NCI-H526 treated with DMSO at 0.1 percent for 48 hours (cell line): Measurements from ENCODE around the gene ZNF107.
"Not testable (repeated sequence)": the region's sequence is repeated elsewhere in the genome, so short reads cannot be mapped to it uniquely, and the experiment has no call there.

Experiments used
- DNase-seq: peaks from one replicate; lab custom pipeline; 2025; lab: John Stamatoyannopoulos, UW

The ZNF107 gene

GRCh38 chr7:64651203-64651602 is 14.7 kb upstream of the ZNF107 start:
- DNase-seq = no peak

DNA sequence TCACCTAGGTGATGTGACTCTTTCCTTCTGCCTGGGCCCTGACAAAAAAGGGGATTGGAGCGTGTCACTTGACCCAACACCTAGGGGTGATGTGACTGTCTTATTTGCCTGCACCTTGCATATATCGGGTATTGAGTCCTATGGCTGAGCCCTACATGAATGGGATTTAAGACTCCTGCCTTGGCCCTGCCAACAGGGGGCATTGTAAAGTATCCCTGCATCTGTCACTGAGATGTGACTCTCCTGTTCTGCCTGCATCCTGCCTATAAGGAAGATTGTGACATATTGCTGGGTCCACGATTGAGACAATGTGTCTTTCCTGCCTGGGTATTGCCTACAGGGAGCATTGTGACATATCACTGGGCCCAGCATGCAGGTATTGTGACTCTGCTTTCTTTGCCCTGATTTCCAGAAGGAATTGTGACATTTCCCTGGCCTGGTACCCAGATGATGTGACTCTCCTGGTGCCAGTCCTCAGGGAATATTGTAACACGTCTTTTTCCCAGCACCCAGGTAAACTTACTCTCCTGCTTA is 14.2 kb upstream of the ZNF107 start:
- no peak for DNase-seq

DNA sequence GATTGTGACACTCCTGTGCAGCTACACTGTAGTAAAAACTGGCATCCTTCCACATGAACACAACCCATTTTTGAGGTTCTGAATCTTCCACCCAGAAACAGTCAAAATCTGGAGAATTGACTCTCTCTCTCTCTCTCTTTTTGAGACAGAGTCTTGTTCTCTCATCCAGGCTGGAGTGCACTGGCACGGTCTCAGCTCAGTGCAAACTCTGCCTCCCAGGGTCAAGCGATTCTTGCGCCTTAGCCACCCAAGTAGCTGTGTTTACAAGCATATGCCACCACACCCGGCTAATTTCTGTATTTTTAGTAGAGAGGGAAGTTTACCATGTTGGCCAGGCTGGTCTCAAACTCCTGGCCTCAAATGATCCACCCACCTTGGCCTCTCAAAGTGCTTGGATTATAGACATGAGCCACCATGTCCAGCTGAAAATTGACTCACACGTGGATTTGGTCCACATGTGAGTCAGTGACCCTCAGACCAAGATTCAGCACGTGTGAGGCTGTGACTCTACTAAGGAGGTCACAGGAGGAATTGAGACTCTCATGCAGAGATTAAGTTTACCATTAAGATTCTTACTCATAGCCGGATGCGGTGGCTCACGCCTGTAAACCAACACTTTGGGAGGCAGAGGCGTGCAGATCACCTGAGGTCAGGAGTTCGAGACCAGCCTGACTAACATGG is 12.1 kb upstream of the ZNF107 start:
- DNase-seq = no peak

- DNase-seq = no peak
Observed at GRCh38 chr7:64654796-64655548, 11.0 kb upstream of the ZNF107 start.

DNA sequence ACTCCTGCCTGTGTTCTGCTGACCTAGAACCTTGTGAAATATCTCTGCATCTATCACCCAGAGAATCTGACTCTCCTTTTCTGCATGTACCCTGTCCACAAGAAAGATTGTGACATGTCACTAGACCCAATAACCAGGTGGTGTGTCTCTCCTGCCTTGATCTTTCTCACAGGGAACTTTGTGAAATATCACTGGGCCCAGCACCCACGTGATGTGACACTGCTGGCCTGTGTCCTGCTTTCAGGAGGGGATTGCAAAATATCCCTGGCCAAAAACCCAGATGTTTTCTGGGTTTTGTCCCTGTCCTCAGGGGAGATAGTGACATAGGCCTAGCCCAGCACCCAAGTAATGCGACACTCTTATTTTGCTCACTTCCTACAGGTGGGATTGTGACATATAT is 10.1 kb upstream of the ZNF107 start:
- DNase-seq = no peak

GRCh38 chr7:64656489-64656888 is 9.4 kb upstream of the ZNF107 start:
- DNase-seq = no peak

GRCh38 chr7:64662091-64662490 is 3.8 kb upstream of the ZNF107 start:
- not testable (repeated sequence) for DNase-seq

- no peak for DNase-seq
Observed at GRCh38 chr7:64666663-64667050, 724 bp downstream of the ZNF107 start.

DNA sequence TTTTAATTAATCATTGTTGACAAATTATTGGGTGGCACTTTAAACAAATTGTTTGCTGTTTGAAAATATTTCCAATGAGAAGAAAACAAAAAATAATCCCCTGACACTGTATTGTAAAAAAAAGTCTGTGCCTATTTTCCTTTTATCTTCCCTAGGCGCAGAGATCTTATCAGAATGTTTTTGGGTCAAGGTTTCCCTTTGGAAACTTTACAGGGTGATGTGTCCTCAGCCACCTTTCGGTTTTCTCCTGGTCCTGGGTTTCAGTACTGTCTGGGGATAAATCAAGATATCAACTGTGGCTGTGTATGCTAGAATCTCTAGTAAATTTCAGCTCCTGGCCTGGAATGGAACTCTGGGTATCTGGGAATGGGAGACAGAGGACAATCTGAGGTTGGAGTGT is 1.4 kb downstream of the ZNF107 start:
- DNase-seq = no peak

GRCh38 chr7:64672414-64672813 is 6.5 kb downstream of the ZNF107 start:
- no peak for DNase-seq

DNA sequence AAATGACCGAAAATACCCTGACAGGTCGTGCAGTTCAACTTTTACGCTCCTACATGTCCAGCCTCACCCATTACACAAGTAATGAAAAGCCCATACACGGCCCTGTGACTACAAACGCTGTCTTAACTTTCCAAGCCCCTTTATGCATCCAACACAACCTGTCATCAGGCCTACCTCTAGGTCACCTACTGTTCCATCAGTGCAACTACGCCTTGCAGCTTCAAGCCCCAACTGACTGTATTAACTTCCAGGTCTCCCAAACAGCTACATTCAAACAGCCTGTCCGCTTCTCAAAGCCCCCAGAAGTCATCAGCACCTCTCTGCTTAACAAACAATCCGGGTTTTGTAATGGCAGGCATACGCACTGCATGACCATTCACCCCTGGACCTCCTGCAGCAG is 19.2 kb downstream of the ZNF107 start:
- no peak for DNase-seq

DNA sequence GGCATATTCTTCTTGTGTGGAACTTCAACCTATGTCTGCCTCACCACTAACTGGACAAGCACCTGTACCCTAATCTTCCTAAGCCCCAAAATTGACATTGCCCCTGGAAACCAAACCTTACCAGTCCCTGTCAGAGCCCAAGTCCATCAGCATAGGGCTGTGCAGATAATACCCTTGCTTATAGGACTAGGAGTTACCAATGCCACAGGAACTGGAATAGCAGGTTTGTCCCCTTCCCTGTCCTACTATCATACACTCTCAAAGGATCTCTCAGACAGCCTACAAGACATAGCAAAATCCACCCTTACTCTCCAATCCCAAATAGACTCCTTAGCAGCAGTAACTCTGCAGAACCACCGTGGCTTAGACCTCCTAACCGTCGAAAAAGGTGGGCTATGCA is 19.8 kb downstream of the ZNF107 start:
- no peak for DNase-seq

DNA sequence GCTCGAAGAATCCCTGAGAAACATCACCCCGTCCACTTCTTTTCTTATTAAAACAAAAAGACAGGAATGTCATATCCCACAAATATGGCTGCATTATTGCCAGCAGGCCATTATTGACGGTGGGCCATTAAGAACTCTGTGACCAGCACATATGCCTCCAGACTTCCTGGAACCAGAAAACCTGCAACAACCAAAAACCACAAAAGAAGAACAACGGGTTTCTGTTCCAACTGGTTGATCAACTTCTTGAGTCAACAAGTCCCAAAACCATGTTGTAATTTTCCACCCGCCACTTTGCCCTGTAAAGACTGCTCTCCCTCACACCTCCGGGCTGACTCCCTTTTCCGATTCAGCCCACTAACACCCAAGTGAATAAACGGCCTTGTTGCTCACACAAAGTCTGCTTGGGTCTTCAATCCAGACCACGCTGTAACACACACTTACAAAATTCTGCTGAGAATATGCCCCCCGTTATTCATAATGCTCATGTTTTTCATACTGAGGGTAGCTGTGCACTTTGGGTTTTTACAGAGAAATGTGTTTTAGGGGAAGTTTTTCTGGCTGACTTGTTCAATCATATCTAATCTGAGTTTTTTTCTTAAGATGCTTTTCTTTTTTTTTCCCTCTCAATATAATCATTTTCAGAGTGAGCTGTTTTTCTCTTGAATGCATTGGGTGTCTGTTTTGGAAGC is 20.7 kb downstream of the ZNF107 start:
- no peak for DNase-seq

GRCh38 chr7:64687249-64687648 is 21.3 kb downstream of the ZNF107 start:
- DNase-seq = no peak

DNA sequence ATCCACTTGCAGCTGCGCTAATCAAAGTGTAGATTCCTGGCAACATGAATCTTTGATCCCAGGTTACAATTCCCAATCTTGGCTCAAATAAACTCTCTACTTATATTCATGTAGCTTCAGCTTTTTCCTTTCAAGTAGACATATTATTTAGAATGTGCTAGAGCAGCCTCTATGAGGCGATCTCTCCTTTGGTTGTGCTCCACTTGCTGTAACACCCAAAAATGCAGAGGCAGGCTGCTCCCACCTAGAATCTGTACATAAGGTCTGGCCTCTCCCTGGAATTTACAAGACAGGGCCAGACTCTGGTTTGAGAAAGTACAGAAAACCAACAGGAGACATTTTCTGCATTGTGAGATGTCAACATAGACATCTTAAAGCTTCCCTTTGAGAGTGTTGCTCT is 23.1 kb downstream of the ZNF107 start:
- DNase-seq = no peak

GRCh38 chr7:64691831-64692230 is 25.9 kb downstream of the ZNF107 start:
- no peak for DNase-seq

GRCh38 chr7:64697863-64698262 is 31.9 kb downstream of the ZNF107 start:
- DNase-seq = not testable (repeated sequence)

- DNase-seq = no peak
Observed at GRCh38 chr7:64706625-64707292, 40.8 kb downstream of the ZNF107 start.

GRCh38 chr7:64717896-64718295 is 52.0 kb downstream of the ZNF107 start:
- DNase-seq = not testable (repeated sequence)

DNA sequence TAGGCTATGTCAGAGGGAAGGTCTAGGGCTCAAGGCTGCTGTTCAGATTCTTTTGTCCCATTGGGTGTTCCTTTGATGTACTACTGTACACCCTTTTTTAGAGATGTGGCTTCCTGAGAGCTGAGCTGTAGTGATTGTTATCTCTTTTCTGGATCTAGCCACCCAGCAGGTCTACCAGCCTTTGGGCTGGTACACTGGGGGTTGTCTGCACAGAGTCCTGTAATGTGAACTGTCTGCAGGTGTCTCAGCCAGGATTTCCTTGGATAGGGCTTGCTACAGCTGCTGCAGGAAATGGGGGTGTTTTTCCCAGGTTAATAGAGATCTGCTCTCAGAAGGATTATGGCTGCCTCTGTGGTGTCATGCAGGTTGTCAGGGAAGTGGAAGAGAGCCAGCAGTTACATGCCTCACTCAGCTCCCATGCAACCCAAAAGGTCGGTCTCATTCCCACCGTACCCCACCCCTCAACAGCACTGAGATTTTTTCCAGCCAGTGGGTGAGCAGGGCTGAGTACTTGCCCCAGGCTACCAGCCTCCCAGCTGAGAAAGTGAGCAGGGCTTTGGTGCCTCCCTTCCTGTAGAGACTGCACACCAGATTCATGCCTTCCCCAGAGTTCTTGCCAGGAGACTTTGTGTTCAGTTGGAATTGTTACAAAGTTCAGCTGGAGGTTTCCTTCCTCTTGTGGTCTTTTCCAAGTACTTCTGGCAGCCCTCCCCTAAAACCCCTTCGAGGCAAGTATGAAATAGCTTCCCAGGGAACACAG is 63.3 kb downstream of the ZNF107 start:
- no peak for DNase-seq

DNA sequence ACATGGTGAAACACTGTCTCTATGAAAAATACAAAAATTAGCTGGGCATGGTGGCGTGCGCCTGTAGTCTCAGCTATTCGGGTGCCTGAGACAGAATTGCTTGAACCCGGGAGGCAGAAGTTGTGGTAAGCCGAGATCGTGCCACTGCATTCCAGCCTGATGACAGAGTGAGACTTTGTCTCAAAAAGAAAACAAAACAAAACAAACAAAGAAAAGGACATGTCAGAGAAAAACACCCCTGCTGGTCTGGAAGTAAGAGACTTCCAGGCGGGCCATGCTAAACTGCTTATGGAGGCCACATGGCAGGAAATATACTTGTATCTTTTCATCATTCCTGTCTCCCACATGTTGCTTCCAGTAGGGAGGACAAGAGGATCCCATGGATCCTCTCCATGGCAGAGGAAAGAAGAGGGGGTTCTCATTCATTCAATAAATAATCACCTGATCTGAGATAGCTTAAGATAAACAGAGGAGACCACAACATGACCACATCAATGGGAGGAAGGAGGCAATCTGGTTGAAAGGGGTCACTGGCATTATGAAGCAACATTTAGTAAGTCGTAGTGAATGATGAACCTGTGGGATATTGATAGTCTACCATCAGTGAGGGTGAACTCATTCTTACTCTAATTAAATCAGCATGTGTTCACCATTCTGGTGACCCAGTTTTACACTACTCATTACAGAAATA is 67.8 kb downstream of the ZNF107 start:
- DNase-seq = no peak
